GM19395 (cell line): ENCODE measurements around the gene C5.

ENCODE experiments used
- ATAC-seq: cut with Tn5 transposase; IDR thresholded peaks from one replicate; pipeline ENCODE4 v1.9.1; 2021; ENCODE audit warnings: mild to moderate bottlenecking, moderate library complexity; ENCODE audit not compliant: unreplicated experiment

C5 gene

DNA sequence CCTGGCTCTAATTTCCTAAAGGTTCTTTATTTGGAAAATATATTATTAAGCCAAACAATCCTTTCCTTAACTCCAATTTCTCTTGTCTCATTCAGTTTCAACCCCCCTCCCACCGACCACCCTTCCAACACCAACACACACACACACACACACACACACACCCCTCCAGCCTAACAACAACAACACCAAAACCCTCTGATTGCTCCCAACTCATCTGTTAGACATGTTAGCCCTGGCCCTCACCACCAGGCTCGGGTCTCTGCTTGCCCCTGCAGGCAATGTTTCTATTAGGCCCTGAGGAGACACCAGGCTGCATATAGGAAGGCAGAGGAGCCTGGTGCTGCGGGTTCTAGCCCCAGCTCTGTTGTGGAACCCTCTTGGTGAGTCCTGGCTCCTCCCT lies 105.1 kb downstream of the C5 start:
- no peak for ATAC-seq

DNA sequence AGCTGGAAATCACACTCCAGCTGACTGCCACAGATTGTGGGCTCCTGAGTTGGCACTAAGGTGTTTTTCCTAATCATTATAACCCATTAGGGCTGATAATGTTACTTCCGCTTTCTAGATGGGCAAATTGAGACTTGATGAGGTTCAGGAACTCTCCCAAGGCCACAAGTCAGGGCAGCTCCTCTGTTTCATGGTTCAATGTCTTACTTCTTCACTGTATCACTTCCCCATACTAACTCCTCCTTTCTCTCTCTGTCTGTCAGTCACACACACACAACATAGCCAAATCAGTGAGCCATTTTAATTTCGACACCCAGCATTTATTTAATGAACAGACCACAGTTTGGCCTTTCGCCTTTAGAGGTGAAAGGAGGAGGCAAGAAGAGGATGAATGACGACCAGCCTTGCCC lies 105.6 kb downstream of the C5 start:
- ATAC-seq = peak; percentile 100

DNA sequence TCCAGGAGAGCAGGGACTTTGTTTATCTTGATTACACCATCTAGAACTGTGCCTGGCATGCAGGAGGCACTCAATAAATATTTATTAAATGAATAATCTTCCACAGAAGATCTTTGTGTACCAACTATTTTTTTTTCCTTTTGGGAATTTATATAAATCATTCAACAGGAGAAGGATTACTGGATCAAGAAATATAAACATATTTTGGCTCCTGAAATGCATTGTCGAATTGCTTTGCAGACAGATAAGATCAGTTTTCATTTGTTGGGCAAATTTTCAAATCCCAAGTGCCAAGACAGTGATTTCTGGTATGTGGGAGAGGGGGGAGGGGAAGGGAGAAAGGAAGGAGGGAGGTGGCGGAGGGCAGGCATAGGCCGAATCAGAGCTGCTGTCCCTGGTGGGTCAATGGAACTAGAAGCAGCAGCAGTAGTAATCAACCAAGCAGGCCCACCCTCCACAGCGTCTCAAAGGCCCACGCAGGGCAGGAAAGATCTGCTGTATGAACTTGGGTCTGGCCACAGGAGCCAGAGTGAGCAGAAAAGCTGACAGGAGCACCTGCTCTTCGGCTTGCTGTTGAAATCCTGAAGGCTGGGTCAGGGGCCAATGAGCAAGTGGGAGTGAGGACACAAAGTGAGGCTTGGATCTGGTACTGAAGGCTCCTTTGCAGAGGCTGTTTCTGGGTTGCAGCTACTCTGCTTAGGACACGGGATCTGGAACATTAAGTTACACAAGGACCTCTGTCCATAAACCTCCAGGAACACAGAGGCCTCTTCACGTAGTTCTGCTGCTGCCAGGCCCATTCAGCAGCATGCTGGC lies 107.7 kb downstream of the C5 start:
- no peak for ATAC-seq

DNA sequence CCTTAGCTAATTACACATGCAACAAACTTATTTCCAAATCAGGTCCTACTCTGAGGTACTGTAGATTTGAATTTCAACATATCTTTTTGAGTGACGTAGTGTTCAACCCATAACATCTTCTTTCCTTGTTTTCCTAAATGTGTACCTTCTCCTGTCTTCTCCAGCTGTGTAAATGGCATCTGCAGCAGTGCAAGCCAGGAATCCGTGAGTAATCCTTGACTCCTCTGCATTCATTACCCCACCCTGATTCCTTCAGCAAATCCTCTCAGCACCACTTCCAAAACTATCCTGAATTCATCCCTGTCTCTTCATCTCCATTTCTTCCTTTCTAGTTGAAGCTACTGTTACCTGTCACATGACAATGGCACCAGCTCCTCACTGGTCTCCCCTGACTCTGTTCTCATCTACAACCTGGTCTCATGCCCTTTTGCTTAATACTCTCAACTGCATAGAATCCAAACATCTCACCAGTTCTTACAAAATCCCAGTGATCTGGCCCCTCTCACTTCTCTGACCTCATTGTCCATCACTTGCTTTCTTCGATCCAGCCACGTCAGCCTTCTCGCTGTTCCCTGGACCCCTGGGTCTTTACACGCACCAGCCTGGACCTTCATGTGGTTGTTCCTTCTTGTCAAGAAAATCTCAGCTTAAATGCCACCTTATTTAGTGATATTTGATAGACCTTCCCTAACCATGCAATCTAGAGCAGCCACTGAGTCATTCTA lies 108.9 kb downstream of the C5 start:
- no peak for ATAC-seq

DNA sequence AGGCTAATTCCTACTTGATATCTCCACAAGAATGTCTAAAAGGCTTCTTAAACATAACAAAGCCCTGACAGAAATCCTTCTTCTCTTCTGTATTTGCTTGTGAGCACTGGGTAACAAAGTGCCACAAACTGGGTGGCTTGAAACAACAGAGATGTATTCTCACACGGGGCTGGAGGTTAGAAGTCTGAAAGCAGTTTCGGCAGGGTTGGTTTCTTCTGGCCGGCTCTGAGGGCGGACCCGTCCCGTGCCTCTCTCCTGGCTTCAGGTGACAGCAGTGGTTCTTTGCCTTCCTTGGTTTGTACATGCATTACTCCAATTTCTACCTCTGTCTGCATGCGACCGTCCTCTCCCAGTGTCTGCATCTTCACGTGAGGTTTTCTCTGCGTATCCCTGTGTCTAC lies 109.5 kb downstream of the C5 start:
- ATAC-seq = no peak

GRCh38 chr9:120938851-120939250 lies 111.2 kb downstream of the C5 start:
- no peak for ATAC-seq

DNA sequence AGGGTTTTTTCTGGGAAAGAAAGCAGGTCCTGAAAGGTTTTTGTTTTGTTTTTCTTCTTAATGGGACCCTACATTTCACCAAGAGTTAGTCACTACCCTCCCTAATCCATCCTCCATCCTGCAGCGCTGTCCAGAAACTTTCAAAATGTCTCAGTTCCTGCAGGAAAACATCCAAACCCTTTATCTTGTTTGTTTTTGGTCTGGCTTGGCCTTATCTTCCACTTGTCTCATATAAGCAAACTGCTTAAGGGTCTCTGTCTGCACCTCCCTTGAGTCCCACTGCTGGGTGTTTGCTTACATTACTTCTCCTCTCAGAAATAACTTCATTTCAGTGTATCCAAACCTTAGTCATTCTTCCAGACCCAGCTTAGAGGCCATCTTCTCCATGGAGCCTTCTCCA lies 112.5 kb downstream of the C5 start:
- no peak for ATAC-seq

GRCh38 chr9:120937127-120937526 lies 112.9 kb downstream of the C5 start:
- ATAC-seq = no peak

GRCh38 chr9:120936764-120937122 lies 113.3 kb downstream of the C5 start:
- ATAC-seq = no peak

DNA sequence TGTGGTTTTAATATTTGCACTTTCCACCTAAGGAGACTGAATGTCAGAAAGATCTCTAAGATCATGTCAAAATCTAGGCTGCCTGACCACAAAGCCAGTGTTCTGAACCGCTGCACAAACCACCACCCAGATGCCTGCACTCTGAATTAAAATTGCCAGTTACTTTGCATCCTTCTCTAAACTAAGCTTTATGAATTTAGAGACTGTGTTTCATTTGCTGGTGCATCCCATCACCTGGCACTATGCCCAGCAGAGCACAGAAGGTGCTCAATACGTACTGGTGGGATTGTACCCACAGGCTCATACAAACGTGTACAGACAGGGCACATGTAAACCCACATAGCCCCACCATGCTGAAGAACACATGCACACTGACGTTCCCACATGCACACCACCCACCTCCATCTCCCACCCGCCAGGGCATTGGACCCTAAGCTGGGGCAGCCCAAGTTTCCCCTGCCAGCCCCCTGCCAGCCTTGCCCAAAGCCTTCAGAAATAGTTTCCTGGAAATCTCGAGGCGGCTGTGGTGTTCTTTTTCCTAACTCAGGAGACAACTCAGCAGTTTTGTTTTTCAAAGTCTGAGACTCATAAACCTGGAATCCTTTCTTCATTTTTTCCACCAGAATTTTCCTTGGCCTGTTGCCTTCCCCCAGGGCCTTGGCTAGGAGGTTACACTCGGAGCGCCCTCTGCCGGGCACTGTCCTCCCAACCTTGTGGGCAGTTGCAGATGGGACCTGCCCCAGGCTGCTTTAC lies 113.9 kb downstream of the C5 start:
- no peak for ATAC-seq

- no peak for ATAC-seq
These were observed 114.7 kb downstream of the C5 start for GRCh38 chr9:120935383-120935857.

- no peak for ATAC-seq
These were observed 115.8 kb downstream of the C5 start for GRCh38 chr9:120934281-120934680.

DNA sequence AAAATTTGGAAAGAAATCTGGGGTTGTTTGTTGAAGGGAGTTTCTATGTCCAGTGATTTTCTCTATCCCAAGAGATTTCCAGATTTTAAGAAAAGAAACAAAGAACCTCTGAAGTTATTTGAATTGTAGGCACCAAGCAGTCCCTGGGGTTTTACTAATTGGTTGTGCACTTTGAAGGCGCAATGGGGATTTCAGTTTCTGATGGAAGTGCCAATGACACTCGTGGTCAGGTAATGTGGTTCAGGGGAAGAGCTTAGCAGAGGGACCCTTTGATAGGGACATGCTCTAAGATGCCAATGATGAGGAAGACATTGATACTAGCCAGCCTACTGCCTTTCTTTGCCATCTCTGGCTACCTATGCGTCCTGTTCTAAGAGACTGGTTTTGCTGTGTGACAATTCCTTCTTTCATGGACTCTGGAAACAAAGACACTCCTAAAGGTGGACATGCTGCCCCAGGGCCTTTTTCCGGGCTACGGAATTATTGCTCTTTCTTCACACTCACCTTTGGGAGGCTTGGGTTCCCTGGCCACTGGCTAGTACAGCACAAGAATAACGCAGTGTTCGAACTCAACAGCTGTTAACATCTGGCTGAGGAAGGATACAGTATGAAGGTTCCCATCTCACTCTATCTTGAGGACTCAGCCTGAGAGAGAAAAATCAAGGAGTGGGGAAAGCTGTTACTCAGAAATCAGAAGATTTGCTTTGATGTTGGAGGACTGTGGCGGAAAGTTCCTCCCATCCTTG lies 116.6 kb downstream of the C5 start:
- no peak for ATAC-seq

GRCh38 chr9:120932086-120932823 lies 117.8 kb downstream of the C5 start:
- ATAC-seq = peak; percentile 1

GRCh38 chr9:120931231-120932085 lies 118.6 kb downstream of the C5 start:
- peak; percentile 61 for ATAC-seq

- no peak for ATAC-seq
These were observed 120.8 kb downstream of the C5 start for GRCh38 chr9:120929229-120929791.

DNA sequence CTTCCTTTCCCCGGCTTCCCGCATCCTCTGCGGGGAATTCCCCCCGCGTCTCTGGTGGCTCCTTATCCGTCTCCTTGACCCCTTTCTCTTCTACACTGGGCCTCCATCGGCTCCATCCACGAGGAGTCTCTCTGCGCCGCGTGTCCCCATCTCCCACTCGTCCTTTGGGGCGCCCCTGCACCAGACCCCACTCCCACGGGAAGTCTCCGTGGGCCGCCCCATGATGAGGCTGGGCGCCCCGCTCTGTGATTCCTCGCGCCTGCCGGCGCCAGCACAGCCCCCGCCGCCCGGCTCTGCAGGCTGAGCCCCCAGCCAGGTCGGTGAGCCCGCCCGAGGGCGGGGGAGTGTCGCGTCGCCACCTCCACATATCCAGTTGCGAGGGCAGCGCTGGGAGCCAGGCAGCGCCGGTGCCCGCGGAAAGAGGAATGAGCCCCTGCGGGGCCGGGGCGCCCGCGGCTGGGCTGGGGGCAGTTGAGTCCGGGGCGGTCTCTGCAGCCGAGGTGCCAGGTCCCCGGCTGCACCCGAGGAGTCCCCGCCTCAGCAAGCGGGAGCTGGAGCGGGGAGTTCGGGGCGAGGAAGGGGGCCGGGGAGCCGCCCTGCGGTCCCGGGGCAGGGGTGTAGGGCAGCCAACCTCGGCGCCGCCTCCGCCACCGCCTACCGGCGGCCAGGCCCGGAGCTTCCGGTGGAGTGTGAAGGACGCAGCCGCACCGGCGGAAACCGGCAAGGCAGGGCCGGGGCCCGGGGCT lies 121.4 kb downstream of the C5 start:
- ATAC-seq = no peak

GRCh38 chr9:120928015-120928482 lies 122.0 kb downstream of the C5 start:
- no peak for ATAC-seq
